Vagina (tissue), 2 donors: ENCODE data around the gene GUCY2F.

ENCODE experiments used
- POLR2AphosphoS5 ChIP-seq, 2 donors: sonication (generic); formaldehyde crosslinking; IDR thresholded peaks; one replicate each; pipeline ENCODE4 v1.9.0; 2017; ENCODE audit warnings: antibody characterized with exemption in 2 of 2, mild to moderate bottlenecking in 2 of 2, low read depth in 1 of 2; ENCODE audit not compliant: insufficient read depth in 1 of 2
- TF ChIP-seq, protein P1 (sequence below), 3 experiments: fragments of 450-650 bp in 2 of 3; fragments of 200-600 bp in 1 of 3; sonication (generic) in 1 of 3; IDR thresholded peaks; one replicate each; pipeline ENCODE4 v1.5.1; 2017 to 2019; ENCODE audit warnings: antibody characterized with exemption in 3 of 3, mild to moderate bottlenecking in 2 of 3, moderate library complexity in 2 of 3

DNA sequence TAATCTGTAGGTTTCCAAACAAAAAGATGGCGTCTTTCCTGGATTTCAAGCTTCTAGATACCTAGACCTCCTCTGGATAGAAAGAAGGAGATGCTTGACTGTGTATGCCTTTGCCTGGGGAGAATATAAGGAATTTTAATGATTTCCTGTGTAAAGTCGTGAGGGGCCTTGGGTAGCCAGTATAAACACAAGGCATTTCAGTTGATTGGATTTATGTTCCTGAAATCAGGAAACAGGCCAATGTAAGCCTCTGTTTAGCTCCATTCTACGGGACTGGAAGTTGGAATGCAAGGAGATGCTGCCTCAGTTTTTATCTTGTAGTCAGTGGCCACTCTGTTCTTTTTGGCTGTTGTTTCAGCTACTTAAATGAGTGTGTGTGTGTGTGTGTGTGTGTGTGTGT, 137.2 kb downstream of the GUCY2F start:
- TF ChIP-seq, protein P1, sequence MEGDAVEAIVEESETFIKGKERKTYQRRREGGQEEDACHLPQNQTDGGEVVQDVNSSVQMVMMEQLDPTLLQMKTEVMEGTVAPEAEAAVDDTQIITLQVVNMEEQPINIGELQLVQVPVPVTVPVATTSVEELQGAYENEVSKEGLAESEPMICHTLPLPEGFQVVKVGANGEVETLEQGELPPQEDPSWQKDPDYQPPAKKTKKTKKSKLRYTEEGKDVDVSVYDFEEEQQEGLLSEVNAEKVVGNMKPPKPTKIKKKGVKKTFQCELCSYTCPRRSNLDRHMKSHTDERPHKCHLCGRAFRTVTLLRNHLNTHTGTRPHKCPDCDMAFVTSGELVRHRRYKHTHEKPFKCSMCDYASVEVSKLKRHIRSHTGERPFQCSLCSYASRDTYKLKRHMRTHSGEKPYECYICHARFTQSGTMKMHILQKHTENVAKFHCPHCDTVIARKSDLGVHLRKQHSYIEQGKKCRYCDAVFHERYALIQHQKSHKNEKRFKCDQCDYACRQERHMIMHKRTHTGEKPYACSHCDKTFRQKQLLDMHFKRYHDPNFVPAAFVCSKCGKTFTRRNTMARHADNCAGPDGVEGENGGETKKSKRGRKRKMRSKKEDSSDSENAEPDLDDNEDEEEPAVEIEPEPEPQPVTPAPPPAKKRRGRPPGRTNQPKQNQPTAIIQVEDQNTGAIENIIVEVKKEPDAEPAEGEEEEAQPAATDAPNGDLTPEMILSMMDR (IDR thresholded peaks at IDR 0.05), result no peak
- TF ChIP-seq POLR2AphosphoS5 (IDR thresholded peaks at IDR 0.05; ENCODE audit: insufficient read depth in 1 of 2, low read depth in 1 of 2), result no peak
